ENCODE data around the gene WDFY2. TPM values are rescaled to one million over a fixed set of nuclear protein-coding genes. Genes with fewer than 3 reads are reported as not detected.

Gene WDFY2
- total RNA-seq, 1 experiment from 2014 or later: 25.7 TPM

- Mint-ChIP-seq H3K27ac (no peak overlapping the region), H3K4me1 (no peaks in the 10 kb centered on the region), H3K27me3 (ENCODE audit: low read depth) (no peaks in the 10 kb centered on the region), H3K9me3 (peaks cover 11% of the 10 kb centered on the region), H3K4me3 (no peak overlapping the region), H3K36me3 (peaks cover 42% of the 10 kb centered on the region)
- ChIA-PET POLR2A (interaction anchor here (0.6 to 0.9 kb wide), 2 partner anchors 236 to 307 kb away, joined by 3 read pairs; no protein-coding TSS in a partner anchor), CTCF (interaction anchor here (0.6 to 0.9 kb wide), 2 partner anchors 24 to 26 kb away, joined by 3 to 4 read pairs; no protein-coding TSS in a partner anchor)
- ATAC-seq (no peak), DNase-seq (ENCODE audit: low spot score) (no peak)
- no peak for TF ChIP-seq ZNF219 (CRISPR knock-in tag; IDR thresholded peaks at IDR 0.05; ENCODE audit: borderline replicate concordance)
- no peak for TF ChIP-seq ZNF121 (CRISPR knock-in tag; IDR thresholded peaks at IDR 0.05)
- no peak for TF ChIP-seq MLX (CRISPR knock-in tag; IDR thresholded peaks at IDR 0.05)
- TF ChIP-seq MYBL2 (CRISPR knock-in tag; IDR thresholded peaks at IDR 0.05): no peak
- no peak for TF ChIP-seq GABPB1 (CRISPR knock-in tag; IDR thresholded peaks at IDR 0.05)
- TF ChIP-seq CREM (CRISPR knock-in tag; IDR thresholded peaks at IDR 0.05): no peak
- TF ChIP-seq TEAD4 (CRISPR knock-in tag; IDR thresholded peaks at IDR 0.05): no peak
- TF ChIP-seq NR2C2 (CRISPR knock-in tag; IDR thresholded peaks at IDR 0.05): no peak
- no peak for TF ChIP-seq NR1H2 (CRISPR knock-in tag; IDR thresholded peaks at IDR 0.05)
- TF ChIP-seq ZBTB21 (CRISPR knock-in tag; IDR thresholded peaks at IDR 0.05; ENCODE audit: borderline replicate concordance): no peak
- no peak for TF ChIP-seq ATF6 (CRISPR knock-in tag; IDR thresholded peaks at IDR 0.05)
- no peak for TF ChIP-seq GTF2I (CRISPR knock-in tag; conservative IDR thresholded peaks at IDR 0.05)
- TF ChIP-seq ETV6 (CRISPR knock-in tag; IDR thresholded peaks at IDR 0.05): no peak
Measured at GRCh38 chr13:51742611-51743010, 158.3 kb downstream of the WDFY2 start.

GRCh38 chr13:51745243-51745642 lies 161.0 kb downstream of the WDFY2 start:
- Mint-ChIP-seq H3K4me3 (no peak overlapping the region), H3K36me3 (peaks cover 38% of the 10 kb centered on the region), H3K27ac (no peak overlapping the region), H3K4me1 (no peaks in the 10 kb centered on the region), H3K27me3 (ENCODE audit: low read depth) (no peaks in the 10 kb centered on the region), H3K9me3 (peaks cover 24% of the 10 kb centered on the region)
- ChIA-PET CTCF (no interaction called here), POLR2A (no interaction called here)
- DNase-seq (ENCODE audit: low spot score) (no peak), ATAC-seq (no peak)
- TF ChIP-seq ARID4B (CRISPR knock-in tag; IDR thresholded peaks at IDR 0.05; ENCODE audit: borderline replicate concordance) (no peak), NR1H2 (CRISPR knock-in tag; IDR thresholded peaks at IDR 0.05) (no peak), FOXK1 (CRISPR knock-in tag; IDR thresholded peaks at IDR 0.05) (no peak), ZNF121 (CRISPR knock-in tag; IDR thresholded peaks at IDR 0.05) (no peak), RORB (CRISPR knock-in tag; IDR thresholded peaks at IDR 0.05) (no peak), ETV6 (CRISPR knock-in tag; IDR thresholded peaks at IDR 0.05) (no peak), GABPB1 (CRISPR knock-in tag; IDR thresholded peaks at IDR 0.05) (no peak), USF2 (CRISPR knock-in tag; IDR thresholded peaks at IDR 0.05) (no peak), NR3C1 (CRISPR knock-in tag; conservative IDR thresholded peaks at IDR 0.05; ENCODE audit: low read depth) (no peak), ZBTB43 (CRISPR knock-in tag; IDR thresholded peaks at IDR 0.05) (no peak), ZNF425 (CRISPR knock-in tag; conservative IDR thresholded peaks at IDR 0.05) (no peak), ZSCAN18 (CRISPR knock-in tag; IDR thresholded peaks at IDR 0.05) (no peak), RELA (CRISPR knock-in tag; IDR thresholded peaks at IDR 0.05; ENCODE audit: borderline replicate concordance) (no peak)

All from WTC11 (cell line).